Measurements from ENCODE around the gene EPHA4. TPM values are rescaled to one million over a fixed set of nuclear protein-coding genes. Genes with fewer than 3 reads are reported as not detected.

Gene EPHA4
- total RNA-seq, 1 donor from 2014 or later = 31.9 TPM

GRCh38 chr2:221532641-221533040 is 39.5 kb downstream of the EPHA4 start:
- no peak for DNase-seq
- ATAC-seq = no peak
- no peaks in the 10 kb centered on the region for H3K36me3 ChIP-seq
- TF ChIP-seq CTCF (IDR thresholded peaks at IDR 0.05) = no peak
- H3K9me3 ChIP-seq = no peaks in the 10 kb centered on the region
- no peaks in the 10 kb centered on the region for H3K27me3 ChIP-seq
- intact Hi-C loops (cut with DNase I) = no loop called here
- no peak overlapping the region for H3K4me3 ChIP-seq
- no peak overlapping the region for H3K27ac ChIP-seq
- H3K4me1 ChIP-seq = peaks cover 22% of the 10 kb centered on the region

GRCh38 chr2:221530653-221531037 is 41.5 kb downstream of the EPHA4 start:
- peaks cover 33% of the 10 kb centered on the region for H3K4me1 ChIP-seq
- peak; percentile 38 for ATAC-seq
- TF ChIP-seq CTCF (IDR thresholded peaks at IDR 0.05) = no peak
- H3K27me3 ChIP-seq = no peaks in the 10 kb centered on the region
- DNase-seq = no peak
- no peaks in the 10 kb centered on the region for H3K36me3 ChIP-seq
- H3K9me3 ChIP-seq = no peaks in the 10 kb centered on the region
- intact Hi-C loops (cut with DNase I) = no loop called here
- no peak overlapping the region for H3K4me3 ChIP-seq
- H3K27ac ChIP-seq = no peak overlapping the region

- Histone ChIP-seq H3K27ac (peak overlapping the region; percentile 3), H3K4me3 (no peak overlapping the region), H3K36me3 (no peaks in the 10 kb centered on the region), H3K9me3 (no peaks in the 10 kb centered on the region), H3K4me1 (peaks cover 33% of the 10 kb centered on the region), H3K27me3 (no peaks in the 10 kb centered on the region)
- DNase-seq = no peak
- no peak for TF ChIP-seq CTCF (IDR thresholded peaks at IDR 0.05)
- no peak for ATAC-seq
- intact Hi-C loops (cut with DNase I) = no loop called here
Observed at GRCh38 chr2:221529943-221530652, 42.0 kb downstream of the EPHA4 start.

GRCh38 chr2:221529177-221529942 is 42.7 kb downstream of the EPHA4 start:
- Histone ChIP-seq H3K4me1 (peaks cover 33% of the 10 kb centered on the region), H3K27ac (peak overlapping the region; percentile 3), H3K27me3 (no peaks in the 10 kb centered on the region), H3K4me3 (no peak overlapping the region), H3K9me3 (no peaks in the 10 kb centered on the region), H3K36me3 (no peaks in the 10 kb centered on the region)
- TF ChIP-seq CTCF (IDR thresholded peaks at IDR 0.05) = no peak
- intact Hi-C loops (cut with DNase I) = no loop called here
- DNase-seq (no peak), ATAC-seq (no peak)

- TF ChIP-seq CTCF (IDR thresholded peaks at IDR 0.05) = no peak
- Histone ChIP-seq H3K4me1 (peaks cover 33% of the 10 kb centered on the region), H3K9me3 (no peaks in the 10 kb centered on the region), H3K27ac (peak overlapping the region; percentile 65), H3K36me3 (no peaks in the 10 kb centered on the region), H3K27me3 (no peaks in the 10 kb centered on the region), H3K4me3 (no peak overlapping the region)
- ATAC-seq (peak; percentile 66), DNase-seq (no peak)
- intact Hi-C loops (cut with DNase I) = no loop called here
Observed at GRCh38 chr2:221527776-221528309, 44.3 kb downstream of the EPHA4 start.

All from upper lobe of right lung (tissue), 1 donor.